Right lobe of liver (tissue), 6 donors: ENCODE measurements around the gene SNED1. TPM values are rescaled to one million over a fixed set of nuclear protein-coding genes. Genes with fewer than 3 reads are reported as not detected.
A peak's percentile ranks its signal among the peaks of the same experiment; 100 is the strongest.

Experiments used
- ATAC-seq, 4 donors: fragments of 200-7000 bp; cut with Tn5 transposase; one replicate each; pipeline ENCODE4 v1.9.1; 2020; ENCODE audit warnings: mild to moderate bottlenecking in 4 of 4, moderate library complexity in 4 of 4
- DNase-seq, 3 donors: peaks; one replicate each; pipeline ENCODE4 v3.0.0-alpha.2; 2020
- H3K27ac ChIP-seq, 3 donors: fragments of 200-600 bp; one replicate each; pipeline ENCODE4 v1.8.0; 2022
- H3K27me3 ChIP-seq, 2 donors: fragments of 200-600 bp; one replicate each; pipeline ENCODE4 v1.8.0; 2022
- H3K36me3 ChIP-seq, 4 donors: fragments of 200-600 bp; sonication (generic) in 1 of 4; one replicate each; pipeline versions ENCODE4 v1.5.1 to v1.8.0; 2017 to 2022; ENCODE audit warnings: control low read depth in 1 of 4
- H3K4me1 ChIP-seq, 4 donors: fragments of 200-600 bp; sonication (generic) in 1 of 4; one replicate each; pipeline versions ENCODE4 v1.5.1 to v1.8.0; 2017 to 2022; ENCODE audit warnings: control low read depth in 1 of 4
- H3K4me3 ChIP-seq, 3 donors: fragments of 200-600 bp; one replicate each; pipeline ENCODE4 v1.8.0; 2022
- H3K9me3 ChIP-seq, 4 donors: fragments of 200-600 bp; sonication (generic) in 1 of 4; one replicate each; pipeline versions ENCODE4 v1.5.1 to v1.8.0; 2017 to 2022; ENCODE audit warnings: control low read depth in 1 of 4
- CTCF ChIP-seq, 4 donors: fragments of 200-600 bp in 3 of 4; fragments of 450-650 bp in 1 of 4; IDR thresholded peaks; one replicate each; pipeline versions ENCODE4 v1.5.1 to v1.8.0; 2016 to 2022; ENCODE audit warnings: antibody characterized with exemption in 4 of 4, mild to moderate bottlenecking in 2 of 4
- POLR2A ChIP-seq: fragments of 450-650 bp; IDR thresholded peaks from one replicate; pipeline ENCODE4 v1.6.1; 2017; ENCODE audit warnings: antibody characterized with exemption, mild to moderate bottlenecking
- WGBS: methylation state at CpG from one replicate; pipeline ENCODE4 v1.1.6; 2018; ENCODE audit warnings: low coverage, low lambda C conversion rate; ENCODE audit not compliant: insufficient coverage; ENCODE audit errors: missing lambda C conversion rate; 5-methylcytosine and 5-hydroxymethylcytosine counted together
- intact Hi-C, 2 donors: fragments of 100-400 bp; cut with DNase I; formaldehyde crosslinking; loops; one replicate each; pipeline versions ENCODE4 v1.11.2 to v1.14.1; 2022
- total RNA-seq, 6 experiments: library from RNA; depleted of rRNA in 2 of 6; stranded (reverse); fragments of >200 nt in 2 of 6; fragmentation: NEBNext Ultra II Directional in 3 of 6; extraction: Animal tissue kit (Norgen Biotek cat#: 25700) in 3 of 6; gene quantifications; one replicate each; pipeline versions ENCODE4 v1.1.0 to v1.2.4, GENCODE V29; 2016 to 2023
- donor health status: DM: no; HTN: yes; CAD: no.
- donor health status: DM: no; HTN: no; CAD: no.
- donor health status: DM: no; HTN: no; CAD: no.
- donor health status: DM: no; HTN: yes; CAD: no.
- donor health status: DM: no; HTN: yes; CAD: no.

The SNED1 gene
- total RNA-seq, 6 experiments from 2014 or later: 7.4 to 27.8 (median 13.2) TPM

GRCh38 chr2:240960971-240961876 is 37.2 kb upstream of the SNED1 start:
- Histone ChIP-seq H3K36me3 (no peaks in the 10 kb centered on the region), H3K9me3 (no peaks in the 10 kb centered on the region), H3K4me3 (no peak overlapping the region), H3K27me3 (no peaks in the 10 kb centered on the region), H3K27ac (no peak overlapping the region), H3K4me1 (peaks cover 0 to 12% (median 3%) of the 10 kb centered on the region in 4 donors)
- peak in 2 of 4 donors; percentile 1 to 31 for ATAC-seq
- TF ChIP-seq CTCF (IDR thresholded peaks at IDR 0.05) (no peak), POLR2A (no peak)
- WGBS: 58% methylated on average over 17 of the region's 27 CpGs
- peak in 1 of 3 donors; percentile 49 for DNase-seq
- intact Hi-C loops: no loop called here

- WGBS: 28% methylated on average over 8 of the region's 12 CpGs
- Histone ChIP-seq H3K36me3 (no peaks in the 10 kb centered on the region), H3K9me3 (no peaks in the 10 kb centered on the region), H3K4me3 (no peak overlapping the region), H3K27ac (no peak overlapping the region), H3K4me1 (peaks cover 0 to 12% (median 3%) of the 10 kb centered on the region in 4 donors), H3K27me3 (no peaks in the 10 kb centered on the region)
- ATAC-seq (no peak), DNase-seq (no peak)
- TF ChIP-seq CTCF (IDR thresholded peaks at IDR 0.05): no peak
- TF ChIP-seq POLR2A: no peak
- intact Hi-C loops: no loop called here
Measured at GRCh38 chr2:240961910-240962299, 36.5 kb upstream of the SNED1 start.

- ATAC-seq (peak; percentile 52 to 64 (median 60)), DNase-seq (peak; percentile 72 to 85 (median 83))
- H3K36me3 ChIP-seq: no peaks in the 10 kb centered on the region
- intact Hi-C loops: no loop called here
- H3K4me1 ChIP-seq: peaks cover 0 to 12% (median 3%) of the 10 kb centered on the region in 4 donors
- no peaks in the 10 kb centered on the region for H3K27me3 ChIP-seq
- H3K4me3 ChIP-seq: no peak overlapping the region
- H3K27ac ChIP-seq: peak overlapping the region; percentile 47 to 70 (median 67)
- no peak for TF ChIP-seq CTCF (IDR thresholded peaks at IDR 0.05)
- TF ChIP-seq POLR2A: no peak
- 1% methylated on average over 8 of the region's 29 CpGs for WGBS
- no peaks in the 10 kb centered on the region for H3K9me3 ChIP-seq
Measured at GRCh38 chr2:240962300-240963064, 35.9 kb upstream of the SNED1 start.

- H3K4me3 ChIP-seq: no peak overlapping the region
- ATAC-seq (no peak), DNase-seq (no peak)
- no peaks in the 10 kb centered on the region for H3K9me3 ChIP-seq
- no peaks in the 10 kb centered on the region for H3K27me3 ChIP-seq
- WGBS: no CpG with 5 or more reads among the region's 33 CpGs
- H3K27ac ChIP-seq: peak overlapping the region in 2 of 3 donors; percentile 67 to 70
- intact Hi-C loops: no loop called here
- no peaks in the 10 kb centered on the region for H3K36me3 ChIP-seq
- peaks cover 0 to 12% (median 3%) of the 10 kb centered on the region in 4 donors for H3K4me1 ChIP-seq
- no peak for TF ChIP-seq POLR2A
- no peak for TF ChIP-seq CTCF (IDR thresholded peaks at IDR 0.05)
Measured at GRCh38 chr2:240963065-240963867, 35.2 kb upstream of the SNED1 start.
